A549 (cell line): ENCODE measurements around the gene PTPRE.

Experiments used
- HDAC2 ChIP-seq: fragments of 200-600 bp; sonication (generic); IDR thresholded peaks from 2 replicates; pipeline ENCODE4 v1.6.1; 2016
- KDM5A ChIP-seq: fragments of 200-600 bp; sonication (generic); IDR thresholded peaks from 2 replicates; pipeline ENCODE4 v1.6.1; 2016; ENCODE audit warnings: antibody characterized with exemption, mild to moderate bottlenecking

- no peak for TF ChIP-seq KDM5A
- no peak for TF ChIP-seq HDAC2
Observed at GRCh38 chr10:128086003-128086863, 179.3 kb downstream of the PTPRE start.
